GM21423 (cell line): Measurements from ENCODE around the gene MAGEC2.

ENCODE experiments used
- ATAC-seq: cut with Tn5 transposase; IDR thresholded peaks from one replicate; pipeline ENCODE4 v1.9.1; 2021; ENCODE audit warnings: mild to moderate bottlenecking, moderate library complexity; ENCODE audit not compliant: unreplicated experiment

Gene MAGEC2

GRCh38 chrX:142204522-142205433 is at the start of gene MAGEC2:
MAGEC2 (minus strand) TSS chrX:142205290; CDS start chrX:142203987, 1,303 bp downstream.
- ATAC-seq: no peak

- no peak for ATAC-seq
Measured at GRCh38 chrX:142251680-142252079, 46.6 kb upstream of the MAGEC2 start.

- no peak for ATAC-seq
Measured at GRCh38 chrX:142251202-142251601, 46.1 kb upstream of the MAGEC2 start.

GRCh38 chrX:142250502-142250901 is 45.4 kb upstream of the MAGEC2 start:
- no peak for ATAC-seq

- ATAC-seq: no peak
Measured at GRCh38 chrX:142249721-142250120, 44.6 kb upstream of the MAGEC2 start.

GRCh38 chrX:142244568-142244967 is 39.5 kb upstream of the MAGEC2 start:
- ATAC-seq: no peak

- no peak for ATAC-seq
Measured at GRCh38 chrX:142238536-142238935, 33.4 kb upstream of the MAGEC2 start.

- no peak for ATAC-seq
Measured at GRCh38 chrX:142233400-142233799, 28.3 kb upstream of the MAGEC2 start.

- ATAC-seq: no peak
Measured at GRCh38 chrX:142214081-142214480, 9.0 kb upstream of the MAGEC2 start.

- ATAC-seq: no peak
Measured at GRCh38 chrX:142201113-142201512, 4.0 kb downstream of the MAGEC2 start.

GRCh38 chrX:142186103-142186502 is 19.0 kb downstream of the MAGEC2 start:
- no peak for ATAC-seq

GRCh38 chrX:142184756-142185602 is 20.1 kb downstream of the MAGEC2 start:
- ATAC-seq: no peak

- ATAC-seq: no peak
Measured at GRCh38 chrX:142156567-142156966, 48.5 kb downstream of the MAGEC2 start.
